Measurements from ENCODE around the gene C2orf81.
"Not testable (repeated sequence)": the region's sequence is repeated elsewhere in the genome, so short reads cannot be mapped to it uniquely, and the experiment has no call there.

C2orf81 gene

DNA sequence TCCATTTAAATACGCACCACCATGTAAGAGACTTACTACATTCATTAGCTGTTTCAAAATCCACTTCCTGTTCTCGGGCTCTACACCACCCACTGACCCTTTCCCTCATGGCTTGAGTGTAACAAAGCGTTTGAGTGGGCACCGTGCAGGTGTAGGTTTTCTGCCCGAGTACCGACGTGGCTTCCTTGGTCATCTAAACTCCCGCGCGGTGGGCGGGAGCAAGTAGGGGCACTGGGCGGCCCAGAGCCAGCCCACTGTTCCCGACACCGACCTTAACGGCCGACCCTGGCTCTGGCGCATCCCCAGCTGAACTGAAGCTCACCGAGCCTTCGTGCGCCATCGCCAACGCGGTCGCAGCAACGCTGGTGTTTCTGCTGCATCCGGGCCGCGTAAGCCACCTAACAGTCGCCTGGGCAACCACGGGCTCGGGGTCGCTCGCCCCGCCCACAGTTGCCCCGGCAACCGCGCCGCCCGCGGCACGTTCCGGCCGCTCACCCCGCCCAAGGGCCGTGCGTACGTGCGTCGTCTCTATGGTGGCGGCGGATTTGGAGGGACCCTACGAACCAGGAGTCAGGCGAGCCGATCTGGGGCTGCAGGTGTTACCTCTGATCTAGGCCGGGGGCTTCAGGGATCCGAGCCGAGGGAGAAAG is at the start of gene C2orf81, which contains the start of gene WDR54:
Gene C2orf81 (minus strand): TSS at position 399 of the 650 bp plus-strand sequence. CDS start 59 bp downstream, at position 340.
Gene WDR54 (plus strand): TSS at position 510 of the 650 bp plus-strand sequence. CDS start 424 bp downstream, outside the sequence.
- peak; percentile 93 for DNase-seq

DNA sequence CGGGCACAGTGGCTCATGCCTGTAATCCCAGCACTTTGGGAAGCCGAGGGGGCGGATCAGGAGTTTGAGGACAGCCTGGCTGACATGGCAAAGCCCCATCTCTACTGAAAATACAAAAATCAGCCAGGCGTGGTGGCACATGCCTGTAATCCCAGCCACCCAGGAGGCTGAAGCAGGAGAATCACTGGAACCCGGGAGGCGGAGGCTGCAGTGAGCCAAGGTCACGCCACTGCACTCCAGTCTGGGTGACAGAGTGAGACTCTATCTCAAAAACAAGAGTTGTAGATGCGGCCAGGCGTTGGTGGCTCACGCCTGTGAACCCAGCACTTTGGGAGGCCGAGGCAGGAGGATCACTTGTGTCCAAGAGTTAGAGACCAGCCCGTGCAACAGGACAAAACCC is 49.3 kb upstream of the C2orf81 start:
- not testable (repeated sequence) for DNase-seq

DNA sequence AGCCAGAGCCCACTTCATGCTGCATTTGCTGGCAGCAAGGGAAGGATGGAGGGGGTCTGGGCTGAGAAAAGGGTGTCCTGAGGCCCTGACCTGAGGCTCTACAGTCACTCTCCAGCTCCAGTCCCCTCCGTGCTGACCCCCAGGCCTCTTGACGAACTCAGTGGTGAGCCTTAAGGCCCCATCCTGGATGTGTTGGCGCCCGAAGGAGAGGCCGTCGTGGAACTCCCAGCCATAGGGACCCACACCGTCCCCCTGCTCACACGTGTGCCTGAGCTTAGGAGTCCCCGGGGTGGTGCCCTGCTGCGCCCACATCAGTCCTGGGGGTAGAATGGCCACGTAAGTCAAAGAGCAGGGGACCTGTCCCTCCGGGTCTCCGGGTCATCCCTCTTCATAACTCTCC is 43.0 kb upstream of the C2orf81 start:
- peak; percentile 11 for DNase-seq

DNA sequence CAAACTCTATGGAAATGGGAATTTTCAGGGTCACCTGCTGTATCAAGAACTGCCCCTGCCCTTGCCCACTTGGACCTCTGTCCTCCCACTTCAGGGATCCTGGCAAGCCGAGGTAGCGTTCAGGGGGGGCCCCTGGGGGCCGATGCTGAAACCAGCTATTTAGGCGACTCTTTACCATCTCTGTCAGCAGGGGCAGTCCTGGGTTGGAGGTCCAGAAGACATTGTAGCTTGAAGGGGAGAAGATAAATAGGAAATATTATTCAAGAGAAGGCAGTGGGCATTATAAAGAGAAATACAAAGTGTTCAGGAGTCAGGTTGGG is 41.3 kb upstream of the C2orf81 start:
- no peak for DNase-seq

DNA sequence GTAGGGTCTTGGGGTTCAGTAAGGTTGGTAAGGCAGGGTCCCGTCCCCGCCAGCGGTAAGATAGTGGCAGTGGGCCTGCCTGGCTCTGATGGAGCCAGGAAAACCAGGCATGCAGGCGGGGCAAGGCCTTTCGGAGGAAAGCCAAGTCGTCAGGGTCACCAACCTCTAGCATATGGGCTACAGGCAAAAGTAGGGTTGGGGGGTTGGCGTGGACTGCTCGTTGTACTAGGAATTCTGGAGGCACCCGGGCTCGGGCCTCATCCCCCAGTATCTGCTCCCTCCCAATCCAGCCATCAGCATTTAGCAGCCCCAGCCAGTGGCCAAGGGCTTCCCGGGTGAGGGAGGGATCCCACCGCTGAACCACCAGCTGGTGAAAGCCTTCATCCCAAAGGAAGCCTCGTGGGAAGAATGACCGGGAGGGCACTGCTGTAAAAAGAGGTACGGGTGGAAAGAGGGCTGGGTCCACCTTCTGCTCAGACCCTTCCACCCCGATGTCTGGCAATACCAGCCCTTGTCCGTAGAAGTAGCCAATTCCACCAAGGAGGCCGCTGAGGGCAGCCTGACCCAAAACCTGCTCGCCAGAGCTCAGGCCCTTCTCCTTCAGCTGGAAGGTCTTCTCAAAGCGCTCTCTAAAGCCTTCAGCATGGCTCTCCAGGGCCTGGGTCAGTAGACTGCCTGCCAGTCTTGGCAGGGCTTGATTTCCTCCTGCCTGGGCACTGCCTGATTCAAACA is 40.8 kb upstream of the C2orf81 start:
- no peak for DNase-seq

- DNase-seq = no peak
Measured at GRCh38 chr2:74461187-74462053, 40.0 kb upstream of the C2orf81 start.

- DNase-seq = not testable (repeated sequence)
Measured at GRCh38 chr2:74460187-74460586, 38.8 kb upstream of the C2orf81 start.

DNA sequence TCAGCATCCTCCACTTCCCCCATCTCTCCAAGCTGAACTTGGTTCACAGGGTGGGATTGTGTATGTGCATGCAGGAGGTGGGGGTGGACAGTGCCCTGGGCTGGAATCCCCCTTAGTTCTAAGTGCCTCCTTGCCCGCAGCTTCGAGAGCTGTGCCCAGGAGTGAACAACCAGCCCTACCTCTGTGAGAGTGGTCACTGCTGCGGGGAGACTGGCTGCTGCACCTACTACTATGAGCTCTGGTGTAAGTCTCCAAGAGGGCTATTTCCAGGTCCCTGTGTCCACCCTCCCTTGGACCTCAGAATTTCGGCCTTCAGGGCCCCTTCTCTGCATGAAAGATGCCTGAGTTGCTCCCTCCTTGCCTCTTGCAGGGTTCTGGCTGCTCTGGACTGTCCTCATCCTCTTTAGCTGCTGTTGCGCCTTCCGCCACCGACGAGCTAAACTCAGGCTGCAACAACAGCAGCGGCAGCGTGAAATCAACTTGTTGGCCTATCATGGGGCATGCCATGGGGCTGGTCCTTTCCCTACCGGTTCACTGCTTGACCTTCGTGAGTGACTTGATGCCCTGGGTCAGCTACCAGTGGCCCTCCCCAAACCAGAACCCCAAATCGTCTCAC is 38.2 kb upstream of the C2orf81 start:
- DNase-seq = not testable (repeated sequence)

DNA sequence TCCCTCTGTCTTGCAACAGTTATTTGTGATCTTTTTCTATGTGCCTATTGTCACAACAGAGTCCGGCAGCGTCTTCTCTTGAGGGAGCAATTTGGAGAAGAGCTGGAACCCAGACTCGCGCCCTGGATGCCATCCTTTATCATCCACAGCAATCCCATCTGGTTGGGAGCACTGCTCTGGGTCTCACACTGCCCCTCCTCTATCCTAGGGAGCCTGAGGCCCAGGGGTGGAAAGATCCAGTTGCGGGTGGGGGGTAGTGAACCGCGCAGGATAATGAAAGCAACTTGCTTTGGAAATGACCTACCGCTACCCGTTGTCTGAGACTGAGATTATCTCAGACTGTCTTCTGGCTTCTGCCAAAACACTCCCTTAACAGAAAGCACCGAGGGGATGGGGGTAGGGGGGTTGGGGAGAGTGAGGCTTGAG is 37.5 kb upstream of the C2orf81 start:
- DNase-seq = peak; percentile 12

GRCh38 chr2:74458132-74458937 is 36.9 kb upstream of the C2orf81 start, which contains the start of gene WBP1:
WBP1 (plus strand) TSS chr2:74458438; CDS start chr2:74458603, 165 bp downstream.
- DNase-seq = peak; percentile 98

- DNase-seq = peak; percentile 86
Measured at GRCh38 chr2:74457549-74458131, 36.2 kb upstream of the C2orf81 start.

- no peak for DNase-seq
Measured at GRCh38 chr2:74457129-74457548, 35.7 kb upstream of the C2orf81 start.

DNA sequence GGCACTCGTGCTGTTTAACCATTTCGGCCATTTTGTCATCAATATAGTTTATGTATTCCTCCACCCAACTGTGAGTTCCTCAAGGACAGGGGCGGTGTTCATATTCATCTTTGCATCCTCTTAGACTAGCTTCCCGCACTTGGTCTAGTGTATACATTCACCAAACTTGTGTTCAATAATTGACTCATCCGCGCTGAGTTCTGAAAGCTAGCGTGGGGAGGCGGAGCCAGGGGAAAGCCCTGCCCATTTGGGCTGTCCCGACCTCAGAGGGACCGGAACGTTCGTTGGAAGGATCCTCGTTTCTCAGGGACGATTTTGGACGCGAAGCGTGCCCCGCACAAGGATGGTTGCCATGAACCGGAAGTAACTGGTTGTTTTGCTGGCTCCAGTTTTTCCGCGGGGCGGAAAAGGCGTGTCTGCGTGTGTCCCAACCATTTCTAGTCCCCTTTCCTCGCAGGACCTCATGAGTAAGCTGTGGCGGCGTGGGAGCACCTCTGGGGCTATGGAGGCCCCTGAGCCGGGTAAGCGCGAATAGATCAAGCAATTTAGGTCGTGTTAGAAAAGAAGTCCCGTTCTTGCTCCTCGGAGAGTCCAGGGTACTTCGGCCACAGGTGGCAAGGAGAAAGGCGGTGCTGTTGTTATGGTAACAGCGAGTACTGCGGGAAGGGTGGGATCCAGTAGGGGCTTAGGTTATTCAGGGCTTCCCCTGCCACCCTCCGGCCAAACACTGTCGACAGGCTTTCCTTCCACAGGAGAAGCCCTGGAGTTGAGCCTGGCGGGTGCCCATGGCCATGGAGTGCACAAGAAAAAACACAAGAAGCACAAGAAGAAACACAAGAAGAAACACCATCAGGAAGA is 33.5 kb upstream of the C2orf81 start, which contains the start of gene INO80B:
Gene INO80B (plus strand): TSS at position 434 of the 858 bp plus-strand sequence. CDS start 30 bp downstream, at position 464.
- peak; percentile 94 for DNase-seq

GRCh38 chr2:74450570-74451190 is 29.3 kb upstream of the C2orf81 start:
- no peak for DNase-seq

GRCh38 chr2:74448771-74449170 is 27.4 kb upstream of the C2orf81 start:
- no peak for DNase-seq

- no peak for DNase-seq
Measured at GRCh38 chr2:74447230-74447999, 26.0 kb upstream of the C2orf81 start.

DNA sequence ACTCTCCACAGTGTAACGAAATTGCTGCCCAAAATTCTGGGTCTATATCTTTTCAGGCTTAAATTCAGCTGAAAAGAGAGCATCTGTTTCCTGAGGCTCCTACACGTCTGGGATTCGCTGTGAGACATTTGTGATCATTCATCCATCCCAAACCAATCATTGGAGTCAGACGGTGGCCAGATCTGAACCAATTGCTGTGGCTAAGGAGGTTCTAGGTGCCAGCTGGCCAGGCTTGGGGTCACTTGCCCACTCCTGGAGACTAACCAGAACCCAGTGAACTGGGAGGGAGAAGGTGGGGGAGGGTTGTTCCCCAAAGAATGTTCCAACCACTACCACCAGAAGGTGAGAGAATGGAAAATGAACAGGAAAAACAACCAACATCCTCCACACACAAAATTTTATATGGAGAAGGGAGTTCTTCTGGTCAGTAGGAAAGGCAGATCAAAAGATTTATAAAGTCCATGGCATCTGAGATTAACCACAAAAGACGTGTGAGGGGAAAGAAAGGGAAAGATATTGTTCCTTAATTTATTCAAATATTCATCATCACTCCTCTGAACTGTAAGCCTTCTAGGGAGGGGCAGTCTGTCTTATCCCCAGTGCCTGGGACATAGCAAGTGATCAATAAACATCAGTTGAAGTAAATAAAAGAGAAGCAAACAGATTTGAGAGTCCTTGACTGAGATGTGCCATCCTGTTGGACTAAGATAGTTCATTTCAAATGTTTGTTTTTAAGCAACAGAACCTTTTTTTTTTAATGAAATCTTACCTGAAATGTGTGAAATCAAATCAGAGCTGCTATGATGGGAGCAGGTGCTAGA is 23.3 kb upstream of the C2orf81 start:
- DNase-seq = peak; percentile 39

All from NCI-H69 (cell line).